GM12892 (cell line): ENCODE data around the gene YTHDC1.

Source experiments
- POLR2A ChIP-seq: IDR thresholded peaks from 2 replicates; pipeline ENCODE4 v1.6.1; 2011; ENCODE audit warnings: low read depth, low read length, control low read depth
- POLR2AphosphoS5 ChIP-seq: IDR thresholded peaks from 2 replicates; pipeline ENCODE4 v1.6.1; 2011; ENCODE audit warnings: low read depth, low read length, control low read depth

GRCh38 chr4:68278029-68278428, 71.9 kb downstream of the YTHDC1 start:
- TF ChIP-seq POLR2A = no peak
- no peak for TF ChIP-seq POLR2AphosphoS5
